T-helper 2 cell treated with Interferon-gamma antibody and Interleukin-4, amounts not matched to agents 5 μg/mL and 100 μg/mL, for 36 hours (primary cell): Measurements from ENCODE around the gene SLC38A8.

Experiments
- DNase-seq: peaks from one replicate; pipeline ENCODE4 v3.0.0; 2021; ENCODE audit warnings: low spot score
- H3K27ac Mint-ChIP-seq: one replicate; pipeline ENCODE4 v1.8.0; 2021; ENCODE audit warnings: mild to moderate bottlenecking, mixed read lengths
- H3K27me3 Mint-ChIP-seq: one replicate; pipeline ENCODE4 v1.8.0; 2021; ENCODE audit warnings: low read depth, mixed read lengths
- H3K36me3 Mint-ChIP-seq: one replicate; pipeline ENCODE4 v1.8.0; 2021; ENCODE audit warnings: low read depth, mixed read lengths
- H3K4me1 Mint-ChIP-seq: one replicate; pipeline ENCODE4 v1.8.0; 2021; ENCODE audit warnings: low read depth, mixed read lengths
- H3K4me3 Mint-ChIP-seq: one replicate; pipeline ENCODE4 v1.8.0; 2022; ENCODE audit warnings: mild to moderate bottlenecking, moderate library complexity, mixed read lengths
- H3K9me3 Mint-ChIP-seq: one replicate; pipeline ENCODE4 v1.8.0; 2021; ENCODE audit warnings: mixed read lengths

Gene SLC38A8

GRCh38 chr16:84001726-84002125, 40.9 kb downstream of the SLC38A8 start:
- Mint-ChIP-seq H3K4me3 (no peak overlapping the region), H3K27ac (no peak overlapping the region), H3K4me1 (no peaks in the 10 kb centered on the region), H3K27me3 (no peaks in the 10 kb centered on the region), H3K9me3 (no peaks in the 10 kb centered on the region), H3K36me3 (no peaks in the 10 kb centered on the region)
- DNase-seq, result no peak

GRCh38 chr16:84000989-84001642, 41.5 kb downstream of the SLC38A8 start:
- no peaks in the 10 kb centered on the region for H3K9me3 Mint-ChIP-seq
- no peak for DNase-seq
- H3K27me3 Mint-ChIP-seq, result peaks cover under 1% of the 10 kb centered on the region
- H3K4me3 Mint-ChIP-seq, result no peak overlapping the region
- H3K36me3 Mint-ChIP-seq, result no peaks in the 10 kb centered on the region
- no peak overlapping the region for H3K27ac Mint-ChIP-seq
- no peaks in the 10 kb centered on the region for H3K4me1 Mint-ChIP-seq

- Mint-ChIP-seq H3K9me3 (no peaks in the 10 kb centered on the region), H3K36me3 (no peaks in the 10 kb centered on the region), H3K4me1 (no peaks in the 10 kb centered on the region), H3K27me3 (peaks cover 12% of the 10 kb centered on the region), H3K27ac (no peak overlapping the region), H3K4me3 (no peak overlapping the region)
- DNase-seq, result no peak
Measured at GRCh38 chr16:83998091-83998490, 44.5 kb downstream of the SLC38A8 start.

- H3K27me3 Mint-ChIP-seq, result peaks cover 12% of the 10 kb centered on the region
- H3K4me1 Mint-ChIP-seq, result no peaks in the 10 kb centered on the region
- DNase-seq, result no peak
- no peak overlapping the region for H3K4me3 Mint-ChIP-seq
- no peak overlapping the region for H3K27ac Mint-ChIP-seq
- peaks cover 3% of the 10 kb centered on the region for H3K9me3 Mint-ChIP-seq
- H3K36me3 Mint-ChIP-seq, result no peaks in the 10 kb centered on the region
Measured at GRCh38 chr16:83996481-83997252, 45.9 kb downstream of the SLC38A8 start.

- DNase-seq, result no peak
- H3K36me3 Mint-ChIP-seq, result no peaks in the 10 kb centered on the region
- no peak overlapping the region for H3K27ac Mint-ChIP-seq
- peaks cover 3% of the 10 kb centered on the region for H3K9me3 Mint-ChIP-seq
- peaks cover 12% of the 10 kb centered on the region for H3K27me3 Mint-ChIP-seq
- H3K4me3 Mint-ChIP-seq, result no peak overlapping the region
- H3K4me1 Mint-ChIP-seq, result no peaks in the 10 kb centered on the region
Measured at GRCh38 chr16:83995754-83996153, 46.8 kb downstream of the SLC38A8 start.

- no peak for DNase-seq
- H3K9me3 Mint-ChIP-seq, result peaks cover 3% of the 10 kb centered on the region
- no peaks in the 10 kb centered on the region for H3K36me3 Mint-ChIP-seq
- no peak overlapping the region for H3K27ac Mint-ChIP-seq
- no peak overlapping the region for H3K4me3 Mint-ChIP-seq
- H3K4me1 Mint-ChIP-seq, result no peaks in the 10 kb centered on the region
- peaks cover 12% of the 10 kb centered on the region for H3K27me3 Mint-ChIP-seq
Measured at GRCh38 chr16:83994703-83995102, 47.9 kb downstream of the SLC38A8 start.

GRCh38 chr16:83994087-83994486, 48.5 kb downstream of the SLC38A8 start:
- Mint-ChIP-seq H3K36me3 (no peaks in the 10 kb centered on the region), H3K4me3 (no peak overlapping the region), H3K4me1 (no peaks in the 10 kb centered on the region), H3K27me3 (peaks cover 12% of the 10 kb centered on the region), H3K9me3 (peaks cover 3% of the 10 kb centered on the region), H3K27ac (no peak overlapping the region)
- DNase-seq, result no peak

GRCh38 chr16:83992624-83993023, 50.0 kb downstream of the SLC38A8 start:
- H3K9me3 Mint-ChIP-seq, result peaks cover 3% of the 10 kb centered on the region
- no peaks in the 10 kb centered on the region for H3K36me3 Mint-ChIP-seq
- no peak overlapping the region for H3K4me3 Mint-ChIP-seq
- H3K27ac Mint-ChIP-seq, result no peak overlapping the region
- H3K4me1 Mint-ChIP-seq, result no peaks in the 10 kb centered on the region
- H3K27me3 Mint-ChIP-seq, result peaks cover 12% of the 10 kb centered on the region
- DNase-seq, result no peak

- Mint-ChIP-seq H3K9me3 (peaks cover 3% of the 10 kb centered on the region), H3K4me3 (no peak overlapping the region), H3K27ac (no peak overlapping the region), H3K4me1 (no peaks in the 10 kb centered on the region), H3K27me3 (peaks cover 13% of the 10 kb centered on the region), H3K36me3 (no peaks in the 10 kb centered on the region)
- DNase-seq, result no peak
Measured at GRCh38 chr16:83990492-83990891, 52.1 kb downstream of the SLC38A8 start.

GRCh38 chr16:83989300-83989699, 53.3 kb downstream of the SLC38A8 start:
- Mint-ChIP-seq H3K4me3 (no peak overlapping the region), H3K9me3 (peaks cover 3% of the 10 kb centered on the region), H3K27me3 (peaks cover 7% of the 10 kb centered on the region), H3K4me1 (no peaks in the 10 kb centered on the region), H3K27ac (no peak overlapping the region), H3K36me3 (no peaks in the 10 kb centered on the region)
- DNase-seq, result no peak

GRCh38 chr16:83983491-83983890, 59.1 kb downstream of the SLC38A8 start:
- Mint-ChIP-seq H3K9me3 (peaks cover 6% of the 10 kb centered on the region), H3K36me3 (no peaks in the 10 kb centered on the region), H3K27me3 (peaks cover 4% of the 10 kb centered on the region), H3K4me3 (no peak overlapping the region), H3K27ac (no peak overlapping the region), H3K4me1 (no peaks in the 10 kb centered on the region)
- no peak for DNase-seq

GRCh38 chr16:83981799-83982198, 60.8 kb downstream of the SLC38A8 start:
- H3K4me1 Mint-ChIP-seq, result no peaks in the 10 kb centered on the region
- peaks cover 4% of the 10 kb centered on the region for H3K27me3 Mint-ChIP-seq
- peaks cover 9% of the 10 kb centered on the region for H3K9me3 Mint-ChIP-seq
- no peak overlapping the region for H3K27ac Mint-ChIP-seq
- DNase-seq, result no peak
- no peaks in the 10 kb centered on the region for H3K36me3 Mint-ChIP-seq
- no peak overlapping the region for H3K4me3 Mint-ChIP-seq

GRCh38 chr16:83980794-83981193, 61.8 kb downstream of the SLC38A8 start:
- Mint-ChIP-seq H3K4me1 (no peaks in the 10 kb centered on the region), H3K36me3 (no peaks in the 10 kb centered on the region), H3K27me3 (no peaks in the 10 kb centered on the region), H3K9me3 (peaks cover 9% of the 10 kb centered on the region), H3K27ac (no peak overlapping the region), H3K4me3 (no peak overlapping the region)
- DNase-seq, result no peak

- no peaks in the 10 kb centered on the region for H3K4me1 Mint-ChIP-seq
- no peaks in the 10 kb centered on the region for H3K36me3 Mint-ChIP-seq
- no peak overlapping the region for H3K27ac Mint-ChIP-seq
- H3K27me3 Mint-ChIP-seq, result no peaks in the 10 kb centered on the region
- no peak overlapping the region for H3K4me3 Mint-ChIP-seq
- DNase-seq, result no peak
- peaks cover 9% of the 10 kb centered on the region for H3K9me3 Mint-ChIP-seq
Measured at GRCh38 chr16:83979441-83979840, 63.2 kb downstream of the SLC38A8 start.
